Stimulated activated naive CD8-positive, alpha-beta T cell treated with anti-CD3 and anti-CD28 coated beads, Interleukin-15, Interleukin-2, amounts not matched to agents 100 ng/mL and 50 ng/mL, for 24 hours (primary cell): Measurements from ENCODE around the gene PMF1.

Experiments
- H3K27ac Mint-ChIP-seq: one replicate; pipeline ENCODE4 v1.8.0; 2021; ENCODE audit warnings: mild to moderate bottlenecking, mixed read lengths
- H3K27me3 Mint-ChIP-seq: one replicate; pipeline ENCODE4 v1.8.0; 2021; ENCODE audit warnings: mixed read lengths
- H3K36me3 Mint-ChIP-seq: one replicate; pipeline ENCODE4 v1.8.0; 2021; ENCODE audit warnings: low read depth, mixed read lengths
- H3K4me1 Mint-ChIP-seq: one replicate; pipeline ENCODE4 v1.8.0; 2021; ENCODE audit warnings: low read depth, mixed read lengths
- H3K4me3 Mint-ChIP-seq: one replicate; pipeline ENCODE4 v1.8.0; 2021; ENCODE audit warnings: mild to moderate bottlenecking, mixed read lengths
- H3K9me3 Mint-ChIP-seq: one replicate; pipeline ENCODE4 v1.8.0; 2021; ENCODE audit warnings: mixed read lengths

Gene PMF1

GRCh38 chr1:156283521-156283920 is 70.7 kb downstream of the PMF1 start:
- Mint-ChIP-seq H3K9me3 (no peaks in the 10 kb centered on the region), H3K4me3 (peak overlapping the region; percentile 96), H3K36me3 (peaks cover 36% of the 10 kb centered on the region), H3K27me3 (no peaks in the 10 kb centered on the region), H3K27ac (peak overlapping the region; percentile 98), H3K4me1 (peaks cover 46% of the 10 kb centered on the region)

- Mint-ChIP-seq H3K27ac (peak within 1 kb of the TSS; percentile 98), H3K4me1 (peaks cover 46% of the 10 kb centered on the region), H3K4me3 (peak within 1 kb of the TSS; percentile 96), H3K27me3 (no peaks in the 10 kb centered on the region), H3K36me3 (peaks cover 37% of the 10 kb centered on the region), H3K9me3 (no peaks in the 10 kb centered on the region)
These were observed 71.3 kb downstream of the PMF1 start, which contains the start of gene TMEM79 for GRCh38 chr1:156284112-156284511. TMEM79 (plus strand) TSS chr1:156284325; CDS start chr1:156285227, 902 bp downstream.

GRCh38 chr1:156284757-156285156 is 72.0 kb downstream of the PMF1 start:
- Mint-ChIP-seq H3K4me1 (peaks cover 40% of the 10 kb centered on the region), H3K4me3 (no peak overlapping the region), H3K9me3 (no peaks in the 10 kb centered on the region), H3K27me3 (no peaks in the 10 kb centered on the region), H3K36me3 (peaks cover 35% of the 10 kb centered on the region), H3K27ac (no peak overlapping the region)

GRCh38 chr1:156285437-156285836 is 72.6 kb downstream of the PMF1 start:
- Mint-ChIP-seq H3K27ac (no peak overlapping the region), H3K4me1 (peaks cover 34% of the 10 kb centered on the region), H3K36me3 (peaks cover 35% of the 10 kb centered on the region), H3K27me3 (no peaks in the 10 kb centered on the region), H3K4me3 (no peak overlapping the region), H3K9me3 (no peaks in the 10 kb centered on the region)

GRCh38 chr1:156286061-156286460 is 73.3 kb downstream of the PMF1 start:
- no peaks in the 10 kb centered on the region for H3K27me3 Mint-ChIP-seq
- H3K27ac Mint-ChIP-seq: no peak overlapping the region
- H3K4me1 Mint-ChIP-seq: peaks cover 27% of the 10 kb centered on the region
- H3K36me3 Mint-ChIP-seq: peaks cover 30% of the 10 kb centered on the region
- no peaks in the 10 kb centered on the region for H3K9me3 Mint-ChIP-seq
- H3K4me3 Mint-ChIP-seq: no peak overlapping the region
